Erythroblast (primary cell): ENCODE data around the gene STH.

ENCODE experiments used
- GATA1 ChIP-seq: IDR thresholded peaks from 2 replicates; pipeline ENCODE4 v1.6.1; 2011; ENCODE audit warnings: low read depth, mild to moderate bottlenecking, control low read depth, low read length, moderate library complexity
- POLR2A ChIP-seq: IDR thresholded peaks from 2 replicates; pipeline ENCODE4 v1.6.1; 2011; ENCODE audit warnings: mild to moderate bottlenecking, low read length

- TF ChIP-seq POLR2A (no peak), GATA1 (no peak)
Observed at GRCh38 chr17:46047398-46047797, 48.3 kb downstream of the STH start.
